ENCODE results near the gene CES3. TPM values are rescaled to one million over a fixed set of nuclear protein-coding genes. Genes with fewer than 3 reads are reported as not detected.
A peak's percentile ranks its signal among the peaks of the same experiment; 100 is the strongest.

Gene CES3
- polyA plus RNA-seq, 1 donor from 2014 or later: 1.8 TPM

GRCh38 chr16:67013823-67014633 lies 53.0 kb downstream of the CES3 start:
- Histone ChIP-seq H3F3A (ENCODE audit: insufficient read depth, low read length, poor library complexity, severe bottlenecking) (no peaks in the 10 kb centered on the region), H2AFZ (ENCODE audit: low read depth, low read length) (no peak overlapping the region), H3K79me2 (replicated peaks; ENCODE audit: insufficient read depth, low read length) (no peaks in the 10 kb centered on the region), H3K27me3 (ENCODE audit: insufficient read depth, low read depth, low read length) (peaks cover 22% of the 10 kb centered on the region), H3K4me2 (ENCODE audit: low read length) (no peak overlapping the region), H3K9me2 (ENCODE audit: insufficient read depth, low read length) (no peaks in the 10 kb centered on the region), H3K9ac (ENCODE audit: low read length) (peak overlapping the region; percentile 20), H3K27ac (ENCODE audit: low read length) (no peak overlapping the region), H3K9me3 (ENCODE audit: low read length) (no peaks in the 10 kb centered on the region), H3K36me3 (ENCODE audit: insufficient read depth, low read length) (no peaks in the 10 kb centered on the region), H3K4me3 (ENCODE audit: low read length) (peak overlapping the region; percentile 58), H4K20me1 (ENCODE audit: insufficient read depth) (no peaks in the 10 kb centered on the region)
- TF ChIP-seq CTCF (IDR thresholded peaks at IDR 0.05; ENCODE audit: poor library complexity, severe bottlenecking) (peak; percentile 50), EZH2 (IDR thresholded peaks at IDR 0.05; ENCODE audit: borderline replicate concordance, insufficient read depth, low read length, poor library complexity, severe bottlenecking) (no peak)

- Histone ChIP-seq H3K9me2 (ENCODE audit: insufficient read depth, low read length) (no peaks in the 10 kb centered on the region), H3K27ac (ENCODE audit: low read length) (no peak overlapping the region), H3K9me3 (ENCODE audit: low read length) (no peaks in the 10 kb centered on the region), H3K79me2 (replicated peaks; ENCODE audit: insufficient read depth, low read length) (no peaks in the 10 kb centered on the region), H2AFZ (ENCODE audit: low read depth, low read length) (no peak overlapping the region), H4K20me1 (ENCODE audit: insufficient read depth) (no peaks in the 10 kb centered on the region), H3K36me3 (ENCODE audit: insufficient read depth, low read length) (no peaks in the 10 kb centered on the region), H3F3A (ENCODE audit: insufficient read depth, low read length, poor library complexity, severe bottlenecking) (no peaks in the 10 kb centered on the region), H3K9ac (ENCODE audit: low read length) (no peak overlapping the region), H3K4me3 (ENCODE audit: low read length) (peak overlapping the region; percentile 58), H3K4me2 (ENCODE audit: low read length) (no peak overlapping the region), H3K27me3 (ENCODE audit: insufficient read depth, low read depth, low read length) (peaks cover 22% of the 10 kb centered on the region)
- TF ChIP-seq REST (IDR thresholded peaks at IDR 0.05; ENCODE audit: borderline replicate concordance) (no peak), TAF1 (IDR thresholded peaks at IDR 0.05; ENCODE audit: low read depth) (no peak)
These were observed 53.7 kb downstream of the CES3 start for GRCh38 chr16:67014634-67015312.

GRCh38 chr16:67015313-67015731 lies 54.3 kb downstream of the CES3 start:
- no peak overlapping the region for H3K4me3 ChIP-seq (ENCODE audit: low read length)
- H2AFZ ChIP-seq (ENCODE audit: low read depth, low read length): no peak overlapping the region
- no peak overlapping the region for H3K27ac ChIP-seq (ENCODE audit: low read length)
- no peak overlapping the region for H3K4me2 ChIP-seq (ENCODE audit: low read length)
- H3K9me2 ChIP-seq (ENCODE audit: insufficient read depth, low read length): no peaks in the 10 kb centered on the region
- no peaks in the 10 kb centered on the region for H3K9me3 ChIP-seq (ENCODE audit: low read length)
- no peaks in the 10 kb centered on the region for H3K36me3 ChIP-seq (ENCODE audit: insufficient read depth, low read length)
- H3K9ac ChIP-seq (ENCODE audit: low read length): no peak overlapping the region
- no peaks in the 10 kb centered on the region for H3K79me2 ChIP-seq (replicated peaks; ENCODE audit: insufficient read depth, low read length)
- H3F3A ChIP-seq (ENCODE audit: insufficient read depth, low read length, poor library complexity, severe bottlenecking): no peaks in the 10 kb centered on the region
- H3K27me3 ChIP-seq (ENCODE audit: insufficient read depth, low read depth, low read length): peaks cover 22% of the 10 kb centered on the region
- H4K20me1 ChIP-seq (ENCODE audit: insufficient read depth): no peaks in the 10 kb centered on the region
- TF ChIP-seq CTCF (IDR thresholded peaks at IDR 0.05; ENCODE audit: poor library complexity, severe bottlenecking) (no peak), EZH2 (IDR thresholded peaks at IDR 0.05; ENCODE audit: borderline replicate concordance, insufficient read depth, low read length, poor library complexity, severe bottlenecking) (no peak), EP300 (conservative IDR thresholded peaks at IDR 0.05; ENCODE audit: poor library complexity, severe bottlenecking) (no peak), MXI1 (conservative IDR thresholded peaks at IDR 0.05; ENCODE audit: poor library complexity, severe bottlenecking) (no peak), REST (IDR thresholded peaks at IDR 0.05; ENCODE audit: borderline replicate concordance) (no peak), POLR2AphosphoS5 (IDR thresholded peaks at IDR 0.05) (no peak), SMC3 (conservative IDR thresholded peaks at IDR 0.05; ENCODE audit: poor library complexity) (no peak), TAF1 (IDR thresholded peaks at IDR 0.05; ENCODE audit: low read depth) (no peak)
